ENCODE data around the gene SHMT2. TPM values are rescaled to one million over a fixed set of nuclear protein-coding genes. Genes with fewer than 3 reads are reported as not detected.

Gene SHMT2
- total and polyA plus RNA-seq, 2 of the 4 experiments (the other 2 are of a cell fraction): 266 to 364 TPM

- Histone ChIP-seq H3K4me2 (ENCODE audit: low read depth, low read length) (no peak overlapping the region; the same call in 1 of the 2 replicates), H3K4ac (ENCODE audit: low read depth, low read length) (no peak overlapping the region), H2BK15ac (ENCODE audit: low read depth, low read length) (no peak overlapping the region), H3K27me3 (ENCODE audit: control insufficient read depth, insufficient read depth, low read length) (peaks cover 79% of the 10 kb centered on the region), H3K79me1 (ENCODE audit: low read depth in 1 of 2, low read length in 2 of 2) (peaks cover 0 to 7% of the 10 kb centered on the region in 2 experiments; a peak in 1 of 4 replicates), H2AFZ (replicated peaks; ENCODE audit: low read length, poor library complexity) (peak overlapping the region; percentile 79), H3K9ac (ENCODE audit: low read depth, low read length) (no peak overlapping the region), H3K14ac (replicated peaks; ENCODE audit: low read depth, low read length) (no peak overlapping the region), H3K4me3 (ENCODE audit: insufficient read depth, low read depth, low read length) (no peak overlapping the region), H3K9me3 (ENCODE audit: control insufficient read depth, insufficient read depth, low read length) (no peaks in the 10 kb centered on the region), H4K20me1 (ENCODE audit: insufficient read depth, low read length) (peaks cover 44% of the 10 kb centered on the region), H4K5ac (ENCODE audit: low read depth, low read length) (no peak overlapping the region), H4K8ac (ENCODE audit: low read depth in 2 of 2, low read length in 2 of 2) (no peak overlapping the region), H2BK120ac (ENCODE audit: low read depth, low read length) (no peak overlapping the region), H2BK20ac (ENCODE audit: low read depth, low read length) (no peak overlapping the region), H4K91ac (ENCODE audit: insufficient read depth, low read depth, low read length) (no peak overlapping the region), H3K36me3 (ENCODE audit: control insufficient read depth, insufficient read depth, low read length) (peaks cover 8% of the 10 kb centered on the region; the same call in 1 of the 2 replicates), H3K56ac (ENCODE audit: extremely low read depth, insufficient read depth, low read length) (no peak overlapping the region), H3K23ac (ENCODE audit: low read depth, low read length) (no peak overlapping the region), H2BK5ac (ENCODE audit: low read depth, low read length, poor library complexity, severe bottlenecking) (no peak overlapping the region), H2AK5ac (ENCODE audit: low read depth, low read length) (no peak overlapping the region), H2AK9ac (replicated peaks; ENCODE audit: low read depth, low read length, poor library complexity) (peak overlapping the region; percentile 91), H3K27ac (ENCODE audit: insufficient read depth, low read length) (no peak overlapping the region), H3K4me1 (ENCODE audit: control insufficient read depth, insufficient read depth, low read length) (peaks cover 7% of the 10 kb centered on the region), H3K18ac (ENCODE audit: low read depth, low read length) (no peak overlapping the region), H3K9me1 (ENCODE audit: insufficient read depth, low read length) (no peaks in the 10 kb centered on the region)
- in situ Hi-C loops (cut with MboI; ENCODE audit: low sequenced_read_pairs) (no loop called here), dilution Hi-C loops (cut with HindIII; ENCODE audit: low sequenced_read_pairs, unreplicated experiment) (no loop called here), intact Hi-C loops (cut with micrococcal nuclease) (no loop called here)
- POLR2A ChIA-PET (ENCODE audit: unreplicated experiment): interaction anchor here (1.0 kb wide), 1 partner anchor 11 kb away, joined by 4 read pairs; the partner anchor contains the start of gene SHMT2
- CTCF ChIA-PET: interaction anchor here (1.0 to 1.1 kb wide), 2 partner anchors 21 to 24 kb away, joined by 3 to 5 read pairs; no protein-coding TSS in a partner anchor
- 38% methylated on average over 3 of the region's 5 CpGs; no CpG with 5 or more reads in 1 of the 2 experiments for WGBS, 2 experiments (ENCODE audit: extremely low coverage in 2 of 2, insufficient read length in 1 of 2)
- ATAC-seq (ENCODE audit: low read depth) (no peak), DNase-seq (peak; percentile 70)
- no TSS peak for BruUV-seq (replicated peaks)
- TF ChIP-seq RCOR1 (IDR thresholded peaks at IDR 0.05; ENCODE audit: insufficient replicate concordance, low read length) (no peak), CTCF (conservative IDR thresholded peaks at IDR 0.05; ENCODE audit: low read depth, low read length) (no peak), MAZ (IDR thresholded peaks at IDR 0.05; ENCODE audit: borderline replicate concordance, low read depth, low read length) (no peak), RAD21 (IDR thresholded peaks at IDR 0.05; ENCODE audit: low read length) (no peak), MXI1 (IDR thresholded peaks at IDR 0.05; ENCODE audit: borderline replicate concordance, low read depth, low read length) (no peak), RFX5 (IDR thresholded peaks at IDR 0.05; ENCODE audit: low read depth, low read length) (no peak), CEBPB (IDR thresholded peaks at IDR 0.05; ENCODE audit: low read depth, low read length) (no peak), POLR2A (IDR thresholded peaks at IDR 0.05; ENCODE audit: low read depth, low read length) (no peak), NFE2L2 (IDR thresholded peaks at IDR 0.05; ENCODE audit: low read depth, low read length) (no peak), ELK1 (IDR thresholded peaks at IDR 0.05; ENCODE audit: borderline replicate concordance, low read depth, low read length) (no peak), FOS (IDR thresholded peaks at IDR 0.05; ENCODE audit: low read depth, low read length) (no peak), CHD1 (IDR thresholded peaks at IDR 0.05; ENCODE audit: low read depth, low read length) (no peak), SMC3 (IDR thresholded peaks at IDR 0.05; ENCODE audit: low read depth, low read length) (no peak)
- TF ChIP-seq, protein P1, sequence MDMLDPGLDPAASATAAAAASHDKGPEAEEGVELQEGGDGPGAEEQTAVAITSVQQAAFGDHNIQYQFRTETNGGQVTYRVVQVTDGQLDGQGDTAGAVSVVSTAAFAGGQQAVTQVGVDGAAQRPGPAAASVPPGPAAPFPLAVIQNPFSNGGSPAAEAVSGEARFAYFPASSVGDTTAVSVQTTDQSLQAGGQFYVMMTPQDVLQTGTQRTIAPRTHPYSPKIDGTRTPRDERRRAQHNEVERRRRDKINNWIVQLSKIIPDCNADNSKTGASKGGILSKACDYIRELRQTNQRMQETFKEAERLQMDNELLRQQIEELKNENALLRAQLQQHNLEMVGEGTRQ (IDR thresholded peaks at IDR 0.05; ENCODE audit: low read depth, low read length): no peak
Observed at GRCh38 chr12:57218030-57218853, 11.3 kb upstream of the SHMT2 start.

Data from IMR-90 (cell line).